Mesenchymal stem cell (in vitro differentiated cells and primary cell): Measurements from ENCODE around the gene WBP1L.
A peak's percentile ranks its signal among the peaks of the same experiment; 100 is the strongest.

ENCODE experiments used
- DNase-seq: peaks from one replicate; pipeline ENCODE4 v3.0.0-alpha.2; 2013
- H2AFZ ChIP-seq: one replicate; pipeline ENCODE4 v1.6.1; 2013; ENCODE audit warnings: low read depth, mild to moderate bottlenecking, control low read depth, inconsistent platforms, low read length, moderate library complexity
- H2AK5ac ChIP-seq: 2 replicates; pipeline ENCODE4 v1.6.1; 2013; ENCODE audit warnings: low read length, moderate library complexity, mild to moderate bottlenecking, inconsistent platforms; ENCODE audit not compliant: severe bottlenecking
- H2BK120ac ChIP-seq: one replicate; pipeline ENCODE4 v1.6.1; 2013; ENCODE audit warnings: low read depth, mild to moderate bottlenecking, inconsistent platforms, low read length, moderate library complexity
- H2BK12ac ChIP-seq, 2 experiments: one replicate each; pipeline ENCODE4 v1.6.1; 2013; ENCODE audit warnings: inconsistent platforms in 2 of 2, low read length in 2 of 2, mild to moderate bottlenecking in 2 of 2, moderate library complexity in 2 of 2, control low read depth in 1 of 2
- H2BK15ac ChIP-seq: one replicate; pipeline ENCODE4 v1.6.1; 2013; ENCODE audit warnings: mild to moderate bottlenecking, low read depth, inconsistent platforms; ENCODE audit not compliant: poor library complexity, severe bottlenecking
- H2BK5ac ChIP-seq: 2 replicates; pipeline ENCODE4 v1.6.1; 2013; ENCODE audit warnings: low read depth, mild to moderate bottlenecking, low read length, control low read depth, inconsistent platforms; ENCODE audit not compliant: poor library complexity, severe bottlenecking
- H3K14ac ChIP-seq, 2 experiments: one replicate each; pipeline ENCODE4 v1.6.1; 2013; ENCODE audit warnings: inconsistent platforms in 2 of 2, low read length in 2 of 2, control low read depth in 1 of 2, mild to moderate bottlenecking in 1 of 2, moderate library complexity in 1 of 2
- H3K18ac ChIP-seq, 2 experiments: one replicate each; pipeline ENCODE4 v1.6.1; 2013; ENCODE audit warnings: inconsistent platforms in 2 of 2, low read length in 2 of 2, control low read depth in 1 of 2, low read depth in 1 of 2, mild to moderate bottlenecking in 1 of 2
- H3K23ac ChIP-seq, 2 experiments: one replicate each; pipeline ENCODE4 v1.6.1; 2013; ENCODE audit warnings: inconsistent platforms in 2 of 2, low read length in 2 of 2, mild to moderate bottlenecking in 2 of 2, moderate library complexity in 2 of 2, control low read depth in 1 of 2
- H3K27ac ChIP-seq: 2 replicates; pipeline ENCODE4 v1.5.1; 2013; ENCODE audit warnings: mild to moderate bottlenecking, moderate library complexity, low read length, control low read depth, inconsistent platforms; ENCODE audit not compliant: poor library complexity, severe bottlenecking
- H3K27me3 ChIP-seq, 2 experiments: 2 replicates each; pipeline versions ENCODE4 v1.6.1 to v1.7.0; 2013; ENCODE audit warnings: low read length in 2 of 2, mild to moderate bottlenecking in 2 of 2, moderate library complexity in 2 of 2, control low read depth in 1 of 2, inconsistent platforms in 1 of 2; ENCODE audit not compliant: control insufficient read depth in 1 of 2, insufficient read depth in 1 of 2
- H3K36me3 ChIP-seq, 2 experiments: 2 replicates each; pipeline versions ENCODE4 v1.6.1 to v1.7.0; 2013; ENCODE audit warnings: low read length in 2 of 2, control low read depth in 1 of 2, inconsistent platforms in 1 of 2, low read depth in 1 of 2, mild to moderate bottlenecking in 1 of 2; ENCODE audit not compliant: insufficient read depth in 2 of 2, control insufficient read depth in 1 of 2
- H3K4ac ChIP-seq, 2 experiments: one replicate each; pipeline ENCODE4 v1.6.1; 2013; ENCODE audit warnings: inconsistent platforms in 2 of 2, low read length in 2 of 2, mild to moderate bottlenecking in 2 of 2, moderate library complexity in 2 of 2, control low read depth in 1 of 2, low read depth in 1 of 2
- H3K4me1 ChIP-seq: 2 replicates; pipeline ENCODE4 v1.6.1; 2013; ENCODE audit warnings: low read depth, low read length, control low read depth; ENCODE audit not compliant: control insufficient read depth, insufficient read depth
- H3K4me2 ChIP-seq: 2 replicates; pipeline ENCODE4 v1.6.1; 2013; ENCODE audit warnings: low read length, mild to moderate bottlenecking, inconsistent platforms; ENCODE audit not compliant: poor library complexity, severe bottlenecking
- H3K4me3 ChIP-seq, 2 experiments: 2 replicates each; pipeline versions ENCODE4 v1.5.1 to v1.7.0; 2013; ENCODE audit warnings: low read length in 2 of 2, mild to moderate bottlenecking in 2 of 2, control low read depth in 1 of 2, low read depth in 1 of 2; ENCODE audit not compliant: insufficient read depth in 1 of 2
- H3K79me1 ChIP-seq: replicated peaks from 2 replicates; pipeline ENCODE4 v1.6.1; 2013; ENCODE audit warnings: mild to moderate bottlenecking, control low read depth, low read length, inconsistent platforms; ENCODE audit not compliant: poor library complexity, severe bottlenecking
- H3K9ac ChIP-seq: 2 replicates; pipeline ENCODE4 v1.7.0; 2013; ENCODE audit warnings: mild to moderate bottlenecking, low read length, moderate library complexity
- H3K9me3 ChIP-seq: 2 replicates; pipeline ENCODE4 v1.7.0; 2013; ENCODE audit warnings: mild to moderate bottlenecking, low read length; ENCODE audit not compliant: control insufficient read depth
- H4K8ac ChIP-seq: one replicate; pipeline ENCODE4 v1.6.1; 2013; ENCODE audit warnings: inconsistent platforms, mild to moderate bottlenecking, low read length, moderate library complexity
- H4K91ac ChIP-seq: one replicate; pipeline ENCODE4 v1.6.1; 2013; ENCODE audit warnings: mild to moderate bottlenecking, low read length, inconsistent platforms
- WGBS: methylation state at CpG from one replicate; pipeline ENCODE4 v1.1.7; 2013; ENCODE audit warnings: mixed read lengths; 5-methylcytosine and 5-hydroxymethylcytosine counted together

WBP1L gene

DNA sequence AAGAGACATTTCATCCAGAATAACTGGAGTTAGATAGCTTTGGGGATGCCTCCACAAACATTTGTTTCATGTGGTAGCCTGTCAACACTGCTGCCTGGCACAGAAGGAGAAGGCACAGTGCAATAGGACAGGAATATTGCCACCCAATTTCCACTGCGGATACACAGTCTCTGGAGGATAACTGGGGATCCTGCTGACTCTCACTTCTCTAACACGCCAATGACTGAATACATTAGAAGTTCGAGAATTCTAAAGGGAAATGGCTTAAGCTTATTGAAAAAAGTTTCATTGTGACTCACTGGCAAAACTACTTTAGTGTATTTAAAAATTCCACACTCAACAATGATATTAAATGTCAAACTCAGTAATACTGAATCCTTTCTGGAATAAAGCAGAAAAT lies 42.5 kb upstream of the WBP1L start:
- Histone ChIP-seq H2BK120ac (no peak overlapping the region), H3K14ac (no peak overlapping the region), H3K79me1 (peaks cover 11% of the 10 kb centered on the region), H2BK12ac (no peak overlapping the region), H2BK15ac (no peak overlapping the region), H3K9me3 (no peaks in the 10 kb centered on the region), H3K4me1 (peaks cover 19% of the 10 kb centered on the region), H3K4me3 (no peak overlapping the region), H3K27me3 (no peaks in the 10 kb centered on the region), H2AK5ac (peak overlapping the region; percentile 94), H3K9ac (no peak overlapping the region), H3K18ac (peak overlapping the region in 1 of 2 experiments; percentile 48), H3K23ac (no peak overlapping the region), H3K4ac (peak overlapping the region in 1 of 2 experiments; percentile 51), H3K36me3 (peaks cover 11 to 38% of the 10 kb centered on the region in 2 experiments), H2AFZ (no peak overlapping the region), H3K4me2 (no peak overlapping the region), H4K8ac (no peak overlapping the region), H3K27ac (peak overlapping the region; percentile 40), H2BK5ac (no peak overlapping the region), H4K91ac (no peak overlapping the region)
- no CpG with 5 or more reads among the region's 3 CpGs for WGBS
- DNase-seq: no peak

DNA sequence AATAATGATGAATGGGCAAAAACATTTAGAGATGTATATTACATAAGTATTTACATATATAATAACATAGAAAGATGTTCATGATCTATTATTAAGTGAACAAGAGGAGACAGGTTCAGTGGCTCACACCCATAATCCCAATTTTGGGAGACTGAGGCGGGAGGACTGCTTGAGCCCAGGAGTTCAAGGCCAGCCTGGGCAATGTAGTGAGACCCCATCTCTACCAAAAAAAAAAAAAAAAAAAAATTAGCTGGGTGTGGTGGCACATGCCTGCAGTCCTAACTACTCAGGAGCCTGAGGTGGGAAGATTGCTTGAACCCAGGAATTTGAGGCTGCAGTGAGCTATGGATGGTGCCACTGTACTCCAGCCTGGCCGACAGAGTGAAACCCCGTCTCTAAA lies 42.0 kb upstream of the WBP1L start:
- peaks cover 11% of the 10 kb centered on the region for H3K79me1 ChIP-seq
- H3K27ac ChIP-seq: no peak overlapping the region
- no peak overlapping the region for H3K4me2 ChIP-seq
- no peak overlapping the region for H4K8ac ChIP-seq
- peaks cover 20% of the 10 kb centered on the region for H3K4me1 ChIP-seq
- no peak overlapping the region for H2BK5ac ChIP-seq
- H3K36me3 ChIP-seq: peaks cover 11 to 33% of the 10 kb centered on the region in 2 experiments
- H2BK15ac ChIP-seq: no peak overlapping the region
- no peak overlapping the region for H3K9ac ChIP-seq
- WGBS: no CpG with 5 or more reads among the region's 3 CpGs
- H2BK120ac ChIP-seq: no peak overlapping the region
- H3K23ac ChIP-seq: no peak overlapping the region
- H3K14ac ChIP-seq: no peak overlapping the region
- H2AK5ac ChIP-seq: no peak overlapping the region
- no peaks in the 10 kb centered on the region for H3K27me3 ChIP-seq
- no peak overlapping the region for H2AFZ ChIP-seq
- no peak overlapping the region for H4K91ac ChIP-seq
- no peak overlapping the region for H3K18ac ChIP-seq
- no peak overlapping the region for H3K4me3 ChIP-seq
- no peaks in the 10 kb centered on the region for H3K9me3 ChIP-seq
- no peak overlapping the region for H2BK12ac ChIP-seq
- no peak overlapping the region for H3K4ac ChIP-seq
- no peak for DNase-seq

GRCh38 chr10:102702742-102703141 lies 41.0 kb upstream of the WBP1L start:
- H3K79me1 ChIP-seq: peaks cover 9% of the 10 kb centered on the region
- H3K4me1 ChIP-seq: peaks cover 20% of the 10 kb centered on the region
- peaks cover 8 to 26% of the 10 kb centered on the region in 2 experiments for H3K36me3 ChIP-seq
- peak overlapping the region; percentile 57 for H3K27ac ChIP-seq
- H3K18ac ChIP-seq: no peak overlapping the region
- DNase-seq: peak; percentile 34
- H2AK5ac ChIP-seq: no peak overlapping the region
- H2BK120ac ChIP-seq: no peak overlapping the region
- H2AFZ ChIP-seq: no peak overlapping the region
- H3K9ac ChIP-seq: no peak overlapping the region
- no peak overlapping the region for H4K8ac ChIP-seq
- no peak overlapping the region for H4K91ac ChIP-seq
- H3K4me3 ChIP-seq: no peak overlapping the region
- no peak overlapping the region for H3K4me2 ChIP-seq
- H3K9me3 ChIP-seq: no peaks in the 10 kb centered on the region
- no peak overlapping the region for H2BK5ac ChIP-seq
- no peak overlapping the region for H3K14ac ChIP-seq
- no peaks in the 10 kb centered on the region for H3K27me3 ChIP-seq
- no peak overlapping the region for H3K23ac ChIP-seq
- H3K4ac ChIP-seq: no peak overlapping the region
- H2BK15ac ChIP-seq: no peak overlapping the region
- no peak overlapping the region for H2BK12ac ChIP-seq
- WGBS: 83% methylated on average over 2 of the region's 2 CpGs

DNA sequence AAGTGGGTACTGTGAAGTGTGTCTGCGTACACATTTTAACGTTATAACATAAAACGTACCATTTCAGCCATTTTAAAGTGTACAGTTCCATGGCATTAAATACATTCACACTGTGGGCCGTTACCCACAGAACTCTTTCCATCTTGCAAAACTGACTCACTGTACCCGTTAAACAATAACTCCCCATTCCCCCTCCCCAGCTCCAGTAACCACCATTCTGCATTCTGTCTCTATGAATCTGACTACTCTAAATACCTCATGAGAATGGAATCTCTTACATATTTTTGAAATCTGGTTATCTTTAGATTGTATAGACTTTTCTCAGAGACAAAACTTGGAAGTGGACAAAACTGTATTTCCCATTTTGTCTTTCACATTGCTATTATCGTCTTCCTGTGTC lies 38.8 kb upstream of the WBP1L start:
- Histone ChIP-seq H3K27ac (peak overlapping the region; percentile 96), H4K91ac (no peak overlapping the region)
- 60% methylated on average over 5 of the region's 6 CpGs for whole genome bisulfite sequencing

More for the DNA sequence above, 38.8 kb upstream of the WBP1L start:
- Histone ChIP-seq H2BK5ac (peak overlapping the region; percentile 75), H3K9ac (no peak overlapping the region), H3K79me1 (peaks cover 5% of the 10 kb centered on the region), H2AFZ (no peak overlapping the region), H3K4me2 (peak overlapping the region; percentile 49), H3K9me3 (no peaks in the 10 kb centered on the region), H2BK120ac (no peak overlapping the region), H3K4ac (no peak overlapping the region), H3K4me3 (no peak overlapping the region), H2AK5ac (peak overlapping the region; percentile 93), H3K18ac (no peak overlapping the region), H3K36me3 (peaks cover 1 to 7% of the 10 kb centered on the region in 2 experiments), H2BK12ac (no peak overlapping the region), H3K14ac (no peak overlapping the region), H3K23ac (no peak overlapping the region), H2BK15ac (no peak overlapping the region), H3K27me3 (no peaks in the 10 kb centered on the region), H4K8ac (no peak overlapping the region), H3K4me1 (peaks cover 20% of the 10 kb centered on the region)
- peak; percentile 50 for DNase-seq
